Measurements from ENCODE around the gene ROR2.

- TF ChIP-seq POLR2AphosphoS5 (IDR thresholded peaks at IDR 0.05) (no peak), CTCF (IDR thresholded peaks at IDR 0.05) (no peak), EP300 (IDR thresholded peaks at IDR 0.05) (no peak)
Observed at GRCh38 chr9:91776409-91777291, 173.4 kb downstream of the ROR2 start.
